HS-5 (cell line): Measurements from ENCODE around the gene MRTFA.
"Not testable (repeated sequence)": the region's sequence is repeated elsewhere in the genome, so short reads cannot be mapped to it uniquely, and the experiment has no call there.

ENCODE experiments used
- DNase-seq: peaks from one replicate; pipeline ENCODE4 v3.0.0-alpha.2; 2012; ENCODE audit warnings: low read depth

MRTFA gene

DNA sequence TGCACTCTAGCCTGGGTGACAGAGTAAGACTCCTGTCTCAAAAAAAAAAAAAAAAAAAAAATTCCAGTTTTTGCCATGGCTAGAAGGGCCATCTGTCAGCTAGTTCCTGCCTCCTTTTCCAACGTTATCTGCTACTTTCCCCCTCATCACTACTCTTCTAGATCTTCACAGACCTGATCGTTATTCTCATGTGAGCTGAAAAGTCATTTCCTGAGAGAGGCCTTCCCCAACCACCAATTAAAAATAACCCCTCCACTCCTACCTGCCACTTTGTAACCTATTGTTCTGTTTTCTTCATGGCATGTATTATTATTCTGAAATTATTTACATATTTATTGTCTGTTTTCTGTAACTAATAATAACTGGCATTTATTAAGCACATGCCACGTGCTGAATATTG, 241.9 kb downstream of the MRTFA start:
- no peak for DNase-seq

DNA sequence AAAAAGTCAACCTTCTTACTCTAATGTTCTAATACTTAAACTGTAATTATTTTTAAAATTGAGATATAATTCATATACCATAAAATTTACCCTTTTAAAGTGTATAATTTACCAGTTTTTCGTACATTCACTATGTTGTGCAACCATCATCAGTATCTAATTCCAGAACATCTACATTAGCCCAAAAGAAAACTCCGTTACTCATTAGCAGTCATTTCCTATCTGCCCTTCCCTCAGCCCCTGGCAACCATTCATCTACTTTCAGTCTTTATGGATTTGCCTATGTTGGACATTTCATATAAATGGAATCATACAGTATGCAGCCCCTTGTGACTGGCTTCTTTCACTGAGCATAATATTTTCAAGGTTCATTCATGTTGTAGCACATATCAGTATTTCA, 243.9 kb downstream of the MRTFA start:
- DNase-seq: no peak

DNA sequence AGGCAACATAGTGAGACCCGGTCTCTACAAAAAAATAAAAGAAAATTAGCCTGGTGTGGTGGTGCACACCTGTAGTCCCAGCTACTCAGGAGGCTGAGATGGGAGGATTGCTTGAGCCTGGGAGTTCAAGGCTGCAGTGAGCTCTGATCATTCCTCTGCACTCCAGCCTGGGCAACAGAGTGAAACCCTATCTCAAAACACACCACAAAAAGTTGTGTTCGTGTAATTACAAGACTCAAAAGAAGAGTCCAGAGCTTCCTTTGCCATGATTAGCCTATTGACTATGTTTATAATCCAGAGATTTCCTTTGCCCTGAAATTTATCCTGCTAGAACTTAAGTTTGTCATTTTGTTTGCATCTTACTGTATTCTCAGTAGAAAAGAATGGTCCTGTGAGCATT, 245.1 kb downstream of the MRTFA start:
- DNase-seq: no peak

DNA sequence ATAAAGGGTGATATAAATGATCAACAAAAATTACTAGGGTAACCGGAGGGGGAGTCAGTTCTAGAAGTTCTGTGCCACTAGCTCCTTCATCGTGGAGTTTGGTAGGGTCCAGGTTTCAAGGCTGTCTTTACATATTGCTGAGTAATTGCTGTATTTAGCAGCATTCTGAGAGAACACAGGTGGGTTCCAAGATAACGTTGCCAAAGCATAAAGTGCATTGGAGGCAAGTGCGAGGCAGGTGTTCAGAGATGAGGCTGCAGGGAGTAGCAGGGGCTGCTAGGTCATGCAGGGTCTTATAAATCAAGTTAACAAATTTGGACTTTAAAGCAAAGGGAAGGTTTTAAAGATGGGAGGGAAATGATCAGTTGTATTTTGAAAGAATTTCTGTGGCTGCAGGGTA, 248.3 kb downstream of the MRTFA start:
- DNase-seq: no peak

DNA sequence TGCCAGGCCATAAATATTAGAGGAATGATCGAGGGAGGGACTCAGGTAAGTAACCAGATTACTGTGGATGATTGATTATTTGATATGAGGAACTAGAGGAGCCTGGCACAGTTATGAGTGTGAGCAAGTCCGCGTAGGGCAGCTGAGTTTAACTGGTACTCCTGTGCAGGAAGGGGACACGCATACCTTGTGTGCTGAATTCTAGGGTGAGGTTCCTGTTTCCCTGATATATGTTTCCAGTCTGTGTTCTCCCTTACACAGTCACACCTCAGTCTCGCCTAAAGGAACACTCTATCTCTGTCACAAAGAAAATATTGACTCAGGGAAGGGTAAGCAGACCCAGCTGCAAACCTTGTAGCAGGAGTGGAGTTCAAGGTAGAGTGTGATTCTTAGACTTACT, 248.8 kb downstream of the MRTFA start:
- no peak for DNase-seq

DNA sequence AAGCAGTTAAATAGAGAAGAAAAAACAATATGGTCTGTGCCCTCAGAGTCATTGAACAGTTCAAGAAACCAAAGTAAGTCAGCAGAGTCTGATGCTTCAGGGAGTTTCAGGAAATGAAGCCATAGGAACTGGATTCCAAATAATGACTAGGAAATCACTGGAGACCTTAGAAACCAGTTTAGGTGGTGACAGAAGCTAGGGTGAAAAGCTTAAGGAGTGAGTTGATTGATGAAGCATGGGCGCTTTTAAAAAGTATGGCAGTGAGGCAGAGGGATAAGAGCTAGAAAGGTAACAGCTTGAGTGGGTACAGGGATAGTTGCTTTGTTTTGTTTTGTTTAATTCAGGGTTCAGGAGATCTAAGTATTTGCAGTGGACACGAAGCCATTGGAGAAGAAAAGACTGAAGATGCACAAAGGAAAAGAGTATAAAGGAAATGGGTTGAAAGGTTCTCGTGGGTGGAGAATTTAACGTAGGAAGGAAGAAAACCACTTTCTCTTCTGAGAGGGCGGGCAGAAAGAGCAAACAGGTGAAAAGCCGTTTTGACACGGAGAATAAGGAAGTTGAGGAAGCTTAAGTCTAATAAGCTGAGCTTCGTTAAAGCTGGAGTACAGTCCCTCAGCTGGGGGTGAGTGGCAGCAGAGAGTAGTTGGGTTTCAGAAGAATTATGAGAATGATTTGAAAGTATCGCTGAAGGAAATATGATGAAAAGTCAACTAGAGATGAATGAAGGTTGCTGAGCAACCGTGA, 251.3 kb downstream of the MRTFA start:
- no peak for DNase-seq

DNA sequence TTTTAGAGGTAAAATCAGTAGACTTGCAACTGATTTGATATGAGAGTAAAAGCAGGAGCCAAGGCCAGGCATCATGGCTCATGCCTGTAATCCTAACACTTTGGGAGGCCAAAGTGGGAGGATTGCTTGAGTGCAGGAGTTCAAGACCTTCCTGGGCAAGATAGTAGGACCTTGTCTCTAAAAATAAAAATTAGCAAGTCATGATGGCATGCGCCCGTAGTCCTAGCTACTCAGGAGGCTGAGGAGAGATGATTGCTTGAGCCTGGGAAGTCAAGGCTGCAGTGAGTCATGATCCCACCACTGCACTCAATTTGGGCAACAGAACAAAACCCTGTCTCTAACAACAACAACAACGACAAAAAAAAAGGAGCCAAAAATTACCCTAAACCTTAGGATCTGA, 252.6 kb downstream of the MRTFA start:
- DNase-seq: no peak

DNA sequence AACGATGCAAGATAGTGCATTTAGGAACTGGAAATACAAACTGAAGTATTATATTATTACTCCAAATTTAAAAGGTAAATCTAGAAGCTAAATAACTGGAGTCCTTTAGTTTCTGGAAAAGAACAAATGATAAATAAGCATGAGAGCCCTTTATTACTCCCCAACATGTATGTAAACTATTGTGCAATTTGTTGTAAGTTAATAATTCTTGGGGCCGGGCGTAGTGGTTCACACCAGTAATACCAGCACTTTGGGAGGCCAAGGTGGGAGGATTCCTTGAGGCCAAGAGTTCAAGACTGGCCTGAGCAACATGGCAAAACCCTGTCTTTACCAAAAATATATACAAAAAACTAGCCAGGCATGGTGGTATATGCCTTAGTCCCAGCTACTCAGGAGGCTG, 255.1 kb downstream of the MRTFA start:
- DNase-seq: no peak

DNA sequence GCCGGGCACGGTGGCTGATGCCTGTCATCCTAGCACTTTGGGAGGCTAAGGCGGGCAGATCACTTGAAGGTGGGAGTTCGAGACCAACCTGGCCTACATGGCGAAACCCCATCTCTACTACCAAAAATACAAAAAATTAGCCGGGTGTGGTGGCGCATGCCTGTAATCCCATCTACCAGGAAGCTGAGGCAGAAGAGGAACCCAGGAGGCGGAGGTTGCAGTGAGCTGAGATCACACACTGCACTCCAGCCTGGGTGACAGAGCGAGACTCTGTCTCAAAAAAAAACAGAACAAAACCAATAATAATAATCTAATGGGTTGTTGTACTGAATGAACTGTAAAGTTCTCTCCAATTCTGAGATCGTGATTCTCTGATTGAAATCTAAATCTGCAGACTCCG, 258.1 kb downstream of the MRTFA start:
- not testable (repeated sequence) for DNase-seq

DNA sequence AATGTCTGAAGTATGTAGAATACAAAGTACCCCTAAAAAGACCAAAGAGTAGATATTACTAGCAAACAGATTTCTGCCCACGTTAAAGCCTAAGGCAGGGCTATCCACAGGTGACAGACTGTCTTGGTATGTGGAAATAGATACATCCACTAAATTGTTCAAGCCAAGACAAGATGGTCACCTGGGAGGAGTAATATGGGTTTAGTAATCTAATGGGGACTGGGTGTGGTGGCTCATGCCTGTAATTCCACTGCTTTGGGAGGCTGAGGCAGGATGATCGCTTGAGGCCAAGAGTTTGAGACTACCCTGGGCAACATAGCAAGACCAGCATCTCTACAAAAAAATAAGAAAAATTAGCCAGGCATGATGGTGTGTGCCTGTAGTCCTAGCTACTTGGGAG, 258.6 kb downstream of the MRTFA start:
- no peak for DNase-seq

DNA sequence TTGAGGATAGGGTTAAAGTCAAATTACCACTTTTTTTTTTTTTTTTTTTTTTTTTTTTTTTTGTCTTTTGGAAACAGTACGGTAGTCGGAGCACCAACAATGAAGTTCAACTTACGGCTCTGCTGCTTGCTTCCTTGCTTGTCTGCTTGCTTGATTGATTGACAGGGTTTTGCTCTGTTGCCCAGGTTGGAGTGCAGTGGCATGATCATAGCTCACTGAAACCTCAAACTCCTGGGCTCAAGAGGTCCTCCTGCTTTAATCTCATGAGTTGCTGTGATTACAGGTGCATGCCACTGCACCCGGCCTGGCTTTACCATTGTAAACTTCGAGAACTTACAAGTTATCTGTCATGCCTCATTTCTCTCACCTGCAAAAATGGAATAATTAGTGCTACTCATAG, 260.4 kb downstream of the MRTFA start:
- no peak for DNase-seq

DNA sequence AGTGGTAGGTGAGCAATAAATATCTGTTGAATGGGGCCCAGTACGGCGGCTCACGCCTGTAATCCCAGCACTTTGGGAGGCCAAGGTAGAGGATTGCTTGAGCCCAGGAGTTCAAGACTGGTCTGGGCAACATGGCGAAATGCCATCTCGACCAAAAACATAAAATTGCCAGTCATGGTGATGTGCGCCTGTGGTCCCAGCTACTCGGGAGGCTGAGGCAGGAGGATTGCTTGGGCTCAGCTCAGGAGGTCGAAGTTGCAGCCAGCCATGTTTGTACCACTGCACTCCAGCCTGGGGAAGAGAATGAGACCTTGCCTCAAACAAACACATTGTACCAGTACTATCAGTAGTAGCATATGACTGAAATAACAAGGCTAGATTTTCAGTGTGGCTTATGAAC, 262.0 kb downstream of the MRTFA start:
- DNase-seq: no peak

DNA sequence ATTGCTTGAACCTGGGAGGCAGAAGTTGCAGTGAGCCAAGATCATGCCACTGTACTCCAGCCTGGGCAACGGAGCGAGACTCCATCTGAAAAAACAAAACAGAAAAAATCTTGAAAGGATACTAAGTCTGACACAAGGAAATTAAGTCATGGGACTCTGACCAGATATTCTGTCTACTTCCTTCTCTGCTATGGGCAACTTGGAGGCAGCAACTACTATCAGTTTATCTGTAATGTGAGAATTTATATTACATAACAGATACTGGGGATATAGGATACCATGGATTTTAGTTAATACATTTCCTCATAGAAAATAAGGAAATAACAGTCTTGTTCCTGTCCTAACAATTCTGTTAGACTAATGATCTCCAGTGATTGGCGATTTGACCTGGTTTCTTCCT, 267.7 kb downstream of the MRTFA start:
- no peak for DNase-seq

DNA sequence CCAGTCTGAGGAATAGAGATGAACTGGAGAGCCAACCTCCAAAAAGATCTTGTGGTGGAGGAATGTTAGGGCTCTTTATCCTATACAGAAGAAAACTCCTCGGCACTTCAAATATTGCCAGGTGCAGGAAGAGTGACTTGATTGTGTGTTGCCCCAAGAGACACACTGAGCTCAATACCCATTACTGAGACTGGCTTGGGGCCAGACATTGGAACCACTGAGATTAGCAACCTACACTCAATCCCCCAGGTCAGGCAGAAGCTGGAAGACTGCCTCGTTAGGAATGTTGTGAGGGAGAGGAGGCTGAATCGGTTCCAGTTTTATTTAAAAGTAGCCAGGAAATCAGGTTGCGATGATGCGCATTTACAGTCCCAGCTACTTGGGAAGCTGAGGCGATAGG, 268.5 kb downstream of the MRTFA start:
- no peak for DNase-seq

DNA sequence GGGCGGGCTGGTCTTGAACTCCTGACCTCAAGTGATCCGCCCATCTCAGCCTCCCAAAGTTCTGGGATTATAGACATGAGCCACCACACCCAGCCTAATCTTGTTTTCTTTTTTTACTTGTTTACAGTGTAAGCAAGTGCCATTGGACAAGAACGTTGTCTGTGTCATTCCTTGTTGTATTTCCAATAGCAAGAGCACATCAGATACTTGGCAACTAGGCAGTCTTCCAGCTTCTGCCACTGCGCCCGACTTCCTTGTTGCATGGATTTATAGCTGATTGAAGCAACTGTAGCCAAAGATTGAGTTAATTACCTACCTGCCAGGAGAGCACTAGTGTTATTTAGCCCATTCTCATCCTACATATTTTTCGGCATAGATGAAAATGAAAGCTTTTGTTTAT, 269.2 kb downstream of the MRTFA start:
- no peak for DNase-seq

DNA sequence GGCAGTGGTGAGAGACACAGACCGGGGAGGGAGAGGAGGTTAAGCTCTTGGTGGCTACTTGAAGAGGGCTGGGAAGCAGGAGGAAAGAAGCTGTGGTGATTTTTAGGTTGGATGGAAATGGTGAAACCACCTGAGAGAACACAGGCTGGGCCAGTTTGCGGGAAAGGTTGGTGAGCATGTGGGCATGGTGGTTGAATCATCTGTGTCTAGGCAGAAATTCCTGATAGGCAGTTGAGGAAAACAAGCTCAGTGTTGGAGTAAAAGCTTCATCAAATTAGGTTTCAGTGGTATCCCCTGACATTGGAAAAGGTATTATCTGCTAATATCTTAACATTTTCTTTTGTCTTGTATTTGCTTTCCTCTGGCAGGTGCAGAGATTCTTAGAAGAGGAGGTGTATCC, 270.5 kb downstream of the MRTFA start:
- no peak for DNase-seq

DNA sequence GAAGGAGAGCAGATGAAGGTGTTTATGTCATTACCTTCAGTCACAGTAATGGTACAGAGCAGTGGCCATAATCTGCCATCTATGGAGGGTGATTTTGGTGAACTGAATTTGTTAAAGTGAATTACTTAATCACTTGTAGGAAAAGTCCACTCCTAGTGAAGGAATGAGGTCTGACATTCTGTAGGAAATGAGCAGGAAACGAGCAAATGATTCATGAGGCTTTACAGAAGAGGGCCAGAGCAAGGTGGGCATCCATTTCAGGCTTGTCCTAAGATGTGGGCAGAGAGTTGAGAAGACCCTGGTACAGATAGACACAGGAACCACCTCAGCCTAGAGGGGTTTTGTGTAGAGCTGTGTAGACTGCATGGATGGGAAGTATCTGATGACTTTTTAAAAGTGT, 272.1 kb downstream of the MRTFA start:
- no peak for DNase-seq

DNA sequence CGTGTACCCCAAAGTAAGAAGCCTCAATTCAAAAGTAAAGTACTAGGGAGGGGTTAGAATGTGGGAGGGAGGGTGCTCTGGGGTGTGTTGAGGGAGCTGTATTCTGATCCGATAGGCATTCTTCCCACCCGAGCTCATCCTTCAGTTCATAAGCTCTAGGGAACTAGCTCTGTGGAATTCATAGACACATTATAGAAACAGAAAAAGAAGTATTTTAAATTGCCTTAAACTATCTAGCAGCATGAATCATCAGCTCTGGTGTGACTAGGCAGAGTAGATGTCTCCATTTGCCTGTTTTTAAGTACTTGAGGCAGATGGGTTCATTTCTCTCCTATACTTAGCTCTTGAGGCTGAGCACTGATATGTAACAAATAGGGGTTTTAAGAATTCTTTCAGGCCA, 273.5 kb downstream of the MRTFA start:
- no peak for DNase-seq

DNA sequence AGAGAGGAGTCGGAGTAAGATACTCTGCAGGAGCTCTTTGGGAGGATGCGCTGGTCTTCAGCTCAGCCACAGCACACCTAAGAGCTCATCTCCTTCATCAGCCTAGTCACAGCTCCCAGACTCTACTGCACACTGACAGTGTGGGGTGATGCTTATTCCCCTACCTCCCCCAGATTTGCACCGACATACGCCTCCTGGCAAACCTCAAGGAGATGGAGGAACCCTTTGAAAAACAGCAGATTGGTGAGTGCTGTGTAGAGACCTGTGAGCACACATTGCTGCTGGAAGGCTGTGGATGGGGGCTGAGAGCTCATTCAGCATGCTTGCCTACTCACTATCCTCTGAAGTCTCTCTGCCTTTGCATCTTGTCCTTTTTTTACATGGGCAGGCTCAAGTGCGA, 275.4 kb downstream of the MRTFA start:
- no peak for DNase-seq
